Activated CD8-positive, alpha-beta memory T cell treated with anti-CD3 and anti-CD28 coated beads for 4 hours (primary cell): Measurements from ENCODE around the gene SLC25A21.
"Not testable (repeated sequence)": the region's sequence is repeated elsewhere in the genome, so short reads cannot be mapped to it uniquely, and the experiment has no call there.

ENCODE experiments used
- DNase-seq, 2 donors: peaks; one replicate each; pipeline ENCODE4 v3.0.0-alpha.2; 2020; ENCODE audit warnings: low read depth in 2 of 2

The SLC25A21 gene

DNA sequence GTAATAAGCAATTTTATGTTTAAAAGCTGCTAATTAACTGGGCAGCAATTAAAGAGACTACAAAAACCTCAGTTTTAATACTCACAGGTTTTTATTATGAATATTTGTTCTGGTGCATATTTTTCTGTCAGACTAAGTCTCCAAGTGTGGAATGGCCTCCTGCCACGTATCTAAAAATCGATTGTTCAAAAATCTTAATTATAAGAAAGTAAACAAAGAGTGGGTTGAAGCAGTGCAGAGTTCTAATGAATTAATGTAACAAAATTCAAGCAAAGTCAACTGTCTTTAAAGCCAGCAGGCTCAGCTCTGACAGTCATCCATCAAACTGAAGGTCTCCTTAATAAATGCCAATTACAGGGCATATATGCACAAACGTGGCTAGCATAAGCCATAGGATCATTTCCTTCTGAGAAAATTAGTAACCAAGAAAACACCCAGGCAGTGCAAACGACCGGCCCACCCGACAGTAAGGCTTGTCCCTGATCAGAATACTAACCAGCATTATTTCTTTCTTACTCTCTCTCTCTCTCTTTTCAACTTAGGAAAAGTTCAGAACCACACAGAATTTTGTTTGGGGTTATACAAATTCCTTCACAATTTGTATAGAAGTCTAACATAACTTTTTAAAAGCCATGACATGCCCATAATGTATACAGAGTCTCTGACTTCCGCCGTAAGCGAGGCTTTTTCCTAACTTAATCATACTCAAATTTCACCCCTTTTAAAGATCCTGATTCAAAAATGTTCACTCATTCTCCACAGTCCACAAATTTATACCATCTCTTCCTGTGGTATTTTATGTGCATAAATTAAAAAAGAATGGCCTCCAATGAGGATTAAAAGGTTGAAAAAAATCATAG lies 83.8 kb downstream of the SLC25A21 start:
- DNase-seq: no peak

DNA sequence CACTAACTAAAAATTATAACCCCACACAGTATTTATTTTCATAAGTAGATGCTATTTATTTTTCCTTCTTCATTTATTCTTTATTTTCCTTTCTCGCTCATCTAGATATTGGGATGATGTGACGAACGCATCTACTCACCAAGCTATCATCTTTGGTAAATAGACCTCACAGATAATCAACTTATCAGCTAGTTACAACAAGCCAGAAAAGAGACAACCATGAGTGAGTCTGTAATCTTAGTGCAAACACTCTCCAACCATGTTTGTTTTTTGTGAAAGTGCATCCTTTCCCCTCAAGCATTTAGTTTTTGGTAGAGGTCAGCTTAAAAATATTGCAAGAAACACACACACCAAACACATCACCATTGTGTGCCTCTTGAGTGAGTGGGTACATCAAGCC lies 84.9 kb downstream of the SLC25A21 start:
- no peak for DNase-seq

DNA sequence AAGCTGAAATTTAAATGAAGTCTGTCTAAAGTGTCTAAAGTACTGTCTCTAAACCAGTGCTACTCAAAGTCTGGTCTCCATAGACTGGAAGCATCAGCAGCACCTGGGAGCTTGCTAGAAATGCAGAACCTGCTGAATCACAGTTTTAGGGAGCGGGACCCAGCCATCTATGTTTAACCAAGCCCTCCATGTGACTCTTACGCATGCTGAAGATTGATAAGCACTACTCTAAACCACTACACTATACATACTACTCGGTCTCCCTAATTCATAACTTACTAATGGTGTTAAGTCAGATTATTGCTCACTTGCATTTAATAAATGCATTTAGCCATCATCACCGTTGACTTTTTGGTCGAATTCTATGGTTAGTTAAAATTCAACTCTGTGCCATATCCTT lies 88.8 kb downstream of the SLC25A21 start:
- no peak for DNase-seq

DNA sequence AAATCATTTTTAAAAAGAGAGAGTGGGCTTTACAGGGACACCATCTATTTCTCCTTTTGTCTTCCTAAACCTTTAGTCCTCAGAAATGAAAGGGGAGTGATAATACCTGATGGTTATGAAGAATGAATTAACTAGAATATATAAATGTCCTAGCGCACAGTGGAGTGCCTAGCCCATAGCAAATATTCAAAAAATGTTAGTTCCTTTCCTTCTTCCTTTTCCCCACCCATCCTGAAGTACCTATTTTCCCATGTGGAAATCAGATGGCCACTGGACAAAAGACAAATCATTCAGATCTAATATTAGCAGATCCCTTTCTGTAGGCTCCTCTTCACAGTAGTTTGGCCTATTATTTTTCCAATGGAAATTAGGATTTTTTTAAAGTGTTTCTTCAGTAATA lies 90.0 kb downstream of the SLC25A21 start:
- DNase-seq: no peak

DNA sequence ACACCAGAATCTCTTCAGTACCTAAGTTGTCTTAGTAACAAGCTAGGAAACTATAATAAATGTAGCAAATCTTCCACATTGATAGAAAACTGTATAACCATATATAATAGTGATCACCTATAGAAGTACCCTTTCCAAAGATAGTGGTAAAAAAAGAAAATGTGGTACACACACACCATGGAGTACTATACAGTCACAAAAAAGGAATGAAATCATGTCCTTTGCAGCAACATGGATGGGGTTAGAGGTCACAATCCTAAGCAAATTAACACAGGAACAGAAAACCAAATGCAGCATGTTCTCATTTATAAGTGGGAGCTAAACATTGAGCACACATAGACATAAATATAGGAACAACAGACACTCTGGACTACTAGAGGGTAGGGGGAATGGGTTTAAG lies 90.5 kb downstream of the SLC25A21 start:
- DNase-seq: no peak

DNA sequence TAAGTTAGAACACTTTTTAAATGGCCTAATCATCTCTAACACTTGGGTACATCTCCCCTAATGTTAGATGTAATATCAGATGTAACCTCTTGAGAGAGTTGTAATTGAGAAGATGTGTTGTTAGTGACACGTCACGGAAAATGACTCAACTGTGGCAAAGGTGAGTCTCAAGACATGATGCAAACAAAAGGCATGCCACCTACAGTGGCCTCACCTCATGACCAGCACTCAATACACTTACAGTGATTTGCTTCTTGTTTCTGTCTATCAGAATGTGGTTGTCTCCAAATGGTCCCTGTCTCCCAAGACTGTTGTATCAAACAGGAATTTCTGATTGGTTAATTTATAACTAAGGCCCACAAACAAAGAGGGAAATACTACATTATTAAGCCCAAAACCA lies 91.2 kb downstream of the SLC25A21 start:
- DNase-seq: no peak

DNA sequence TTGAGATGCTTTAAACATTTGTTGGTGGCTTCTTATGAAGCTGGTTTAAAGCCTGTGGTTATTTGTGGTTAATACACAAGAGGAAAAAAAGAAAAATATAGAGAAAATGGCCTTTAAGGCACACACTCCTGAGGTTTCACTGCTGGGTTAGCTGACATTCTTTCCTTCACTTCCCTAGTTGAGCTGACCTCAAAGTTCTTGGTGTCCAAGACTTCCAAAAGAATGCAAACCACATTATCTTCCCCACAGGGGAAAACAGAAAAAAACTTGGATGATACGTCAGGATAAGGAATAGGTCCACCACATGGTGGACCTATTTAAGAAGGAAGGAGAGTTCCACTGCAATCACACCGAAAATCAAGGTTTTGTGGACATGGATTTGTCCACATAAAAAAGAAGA lies 94.3 kb downstream of the SLC25A21 start:
- no peak for DNase-seq

DNA sequence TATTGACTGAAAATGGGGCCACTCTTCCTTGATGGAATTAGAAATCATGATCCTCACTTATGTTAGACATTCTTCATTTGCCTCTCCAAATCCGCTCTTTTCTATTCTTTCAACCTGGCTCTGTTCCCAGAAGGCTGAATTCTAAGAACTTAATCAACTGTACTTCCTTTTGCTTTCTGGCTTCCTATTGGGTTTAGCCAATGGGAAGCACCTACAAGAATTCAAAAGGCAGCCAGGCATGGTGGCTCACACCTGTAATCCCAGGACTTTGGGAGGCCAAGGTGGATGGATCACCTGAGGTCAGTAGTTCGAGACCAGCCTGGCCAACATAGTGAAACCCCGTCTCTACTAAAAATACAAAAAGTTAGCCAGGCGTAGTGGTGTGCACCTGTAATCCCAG lies 98.1 kb downstream of the SLC25A21 start:
- not testable (repeated sequence) for DNase-seq

DNA sequence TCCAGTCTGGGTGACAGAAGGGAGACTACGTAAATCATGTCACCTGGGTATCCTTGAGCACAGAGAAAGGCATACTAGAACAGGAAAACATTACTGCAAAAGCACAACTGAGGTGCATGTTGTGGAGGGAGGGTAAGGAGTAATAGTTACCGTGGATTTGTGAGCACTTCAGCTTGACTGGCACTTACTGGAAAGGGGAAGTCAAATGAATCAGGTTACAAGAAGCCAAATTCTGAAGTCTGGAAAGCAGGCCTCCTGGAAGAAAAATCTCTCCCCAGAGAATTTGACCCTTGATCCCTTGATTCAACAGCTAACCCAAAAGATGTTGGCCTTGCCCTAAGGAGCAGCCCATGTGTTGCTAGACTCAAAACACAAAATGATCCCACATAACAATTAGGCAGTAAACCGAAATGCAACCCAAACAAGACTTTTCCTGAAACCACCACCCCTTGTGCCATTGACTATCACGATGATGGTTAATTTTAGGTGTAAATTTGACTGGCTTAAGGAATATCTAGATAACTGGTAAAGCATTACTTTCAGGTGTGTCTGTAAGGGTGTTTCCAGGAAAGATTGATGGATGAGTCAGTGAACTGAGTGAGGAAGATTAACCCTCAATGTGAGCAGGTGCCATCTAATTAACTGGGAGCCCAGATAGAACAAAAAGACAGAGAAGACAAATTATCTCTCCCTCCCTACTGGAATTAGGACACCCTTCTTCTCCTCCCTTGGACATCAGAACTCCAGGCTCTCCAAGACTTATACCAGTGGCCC lies 108.8 kb downstream of the SLC25A21 start:
- DNase-seq: no peak

DNA sequence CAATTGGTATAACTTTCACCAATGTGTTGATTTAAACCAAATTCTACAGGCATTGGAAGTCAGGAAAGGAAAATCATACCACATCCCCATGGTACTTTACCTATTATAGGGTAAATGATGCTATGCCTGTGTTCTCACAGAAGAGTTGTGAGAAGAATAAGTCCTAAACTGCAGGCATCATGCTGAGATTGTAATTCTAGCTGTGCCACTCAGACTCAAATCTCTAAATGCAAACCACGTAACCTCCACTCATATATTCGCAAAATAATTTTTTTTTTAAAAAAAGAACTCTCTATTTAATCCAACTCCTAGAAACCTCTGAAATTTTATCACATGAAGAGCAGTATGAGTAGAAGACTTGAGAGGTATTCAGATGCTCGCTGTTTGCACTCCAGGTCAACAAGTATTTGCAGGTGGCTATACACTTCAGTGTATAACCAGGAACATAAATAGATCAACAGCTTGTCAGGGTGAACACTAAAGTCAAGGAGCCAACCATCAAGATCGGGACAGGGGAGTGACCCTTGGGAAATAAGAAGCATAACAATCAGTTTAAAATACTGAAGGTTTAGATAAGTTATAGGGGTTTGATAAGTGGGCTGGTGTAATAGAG lies 110.1 kb downstream of the SLC25A21 start:
- DNase-seq: no peak

DNA sequence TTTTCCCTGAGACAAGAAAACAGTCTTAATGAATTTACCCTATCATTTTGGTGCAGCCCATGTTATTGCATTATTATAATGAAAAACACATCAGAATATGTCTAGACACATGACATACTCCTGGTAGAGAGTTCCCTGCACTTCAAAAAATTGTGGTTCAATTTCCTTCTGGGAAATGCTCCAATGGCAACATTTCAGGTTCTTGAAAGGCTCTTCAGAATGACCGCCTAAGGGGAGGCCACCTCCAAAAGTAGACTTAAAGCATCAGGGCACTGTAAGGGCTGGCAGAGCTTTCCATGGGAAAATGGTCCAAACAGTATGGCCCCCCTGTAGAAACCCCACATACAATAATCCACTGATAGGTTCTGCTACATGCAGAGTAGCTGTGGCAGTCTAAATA lies 110.7 kb downstream of the SLC25A21 start:
- DNase-seq: no peak

DNA sequence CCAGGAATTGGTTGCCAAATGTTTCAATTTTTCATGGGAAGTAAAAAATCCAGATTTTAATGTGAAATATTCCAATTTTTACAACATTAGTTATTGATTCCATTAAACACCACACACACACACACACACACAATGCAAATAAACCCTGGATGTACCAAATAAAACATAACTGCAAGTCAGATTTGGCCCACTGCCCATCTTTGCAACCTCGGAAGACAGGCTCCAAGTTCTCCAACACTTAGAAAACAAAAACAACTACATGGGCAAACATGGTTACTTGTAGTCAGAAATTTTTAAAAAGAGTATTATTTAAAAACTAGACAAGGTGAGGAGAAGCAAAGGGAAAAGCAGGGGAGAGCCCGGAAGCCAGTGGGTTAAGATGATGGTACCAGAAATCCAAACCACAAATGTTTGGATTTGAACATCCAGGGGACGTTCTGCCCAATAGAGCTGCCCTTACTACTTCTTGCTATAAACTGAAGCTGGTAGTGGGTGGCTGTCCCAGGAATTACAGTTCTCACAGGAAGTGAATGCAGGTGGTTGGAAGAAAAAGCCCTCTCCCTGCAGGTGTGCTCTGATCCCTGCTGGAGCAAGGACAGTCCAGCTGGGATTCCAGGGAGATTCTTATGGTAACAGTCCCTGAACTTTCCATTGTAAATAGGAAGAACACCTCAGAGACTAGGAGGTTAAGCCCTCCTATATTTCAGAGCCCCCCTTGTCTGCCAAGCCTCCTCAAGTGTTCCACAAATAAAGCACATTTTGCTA lies 111.7 kb downstream of the SLC25A21 start:
- DNase-seq: no peak

DNA sequence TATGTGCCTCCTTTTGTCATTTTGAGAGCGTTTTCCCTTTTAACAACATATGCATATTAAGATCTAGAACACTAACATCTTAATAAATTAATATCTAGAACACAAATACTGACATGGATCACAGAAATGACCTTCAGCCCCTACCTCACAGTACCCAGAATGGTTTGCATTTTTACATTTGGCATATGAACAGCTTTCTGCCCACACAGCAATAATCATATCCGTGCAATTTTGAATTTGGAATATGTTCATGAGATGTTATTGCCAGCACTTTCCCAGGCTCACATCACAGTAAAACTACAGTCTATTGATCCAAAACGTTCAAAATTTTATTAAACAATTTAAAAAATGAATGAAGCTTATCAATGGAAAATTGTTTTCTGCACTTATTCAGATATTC lies 114.6 kb downstream of the SLC25A21 start:
- DNase-seq: no peak

DNA sequence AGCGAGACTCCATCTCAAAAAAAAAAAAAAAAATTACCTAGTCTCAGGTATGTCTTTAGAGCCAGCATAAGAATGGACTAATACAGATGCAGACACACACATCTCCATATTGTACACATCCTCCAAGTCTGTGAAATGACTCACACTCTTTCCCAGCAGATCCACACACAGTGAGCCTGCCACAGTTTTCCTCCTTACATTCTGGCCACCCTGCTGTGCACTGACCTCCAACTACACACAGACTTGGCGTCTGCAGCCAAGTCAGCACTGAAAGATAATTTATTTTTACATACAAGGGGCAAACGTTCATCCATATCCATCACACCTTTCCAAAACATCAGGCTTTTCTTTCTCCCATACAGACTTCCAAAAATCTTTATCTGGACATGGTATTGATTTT lies 115.9 kb downstream of the SLC25A21 start:
- DNase-seq: no peak

DNA sequence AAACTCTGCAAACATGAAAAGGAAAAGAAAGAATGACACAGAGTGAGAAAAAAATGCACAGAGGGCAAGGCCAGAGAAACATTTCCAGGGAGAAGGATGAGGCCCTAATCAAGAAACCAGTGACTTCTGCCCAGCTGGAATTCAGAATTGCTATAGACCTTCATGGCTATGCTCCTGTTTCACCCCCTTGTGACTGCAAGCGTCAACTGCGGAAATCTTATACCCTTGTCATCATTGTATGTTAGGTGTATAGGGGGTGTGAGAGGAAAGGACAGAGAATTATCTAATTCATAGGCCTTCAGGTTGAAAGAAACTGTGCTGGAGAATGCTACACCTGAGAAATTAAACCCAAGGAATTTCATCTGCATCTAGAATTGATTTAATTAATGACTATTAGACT lies 117.5 kb downstream of the SLC25A21 start:
- no peak for DNase-seq

DNA sequence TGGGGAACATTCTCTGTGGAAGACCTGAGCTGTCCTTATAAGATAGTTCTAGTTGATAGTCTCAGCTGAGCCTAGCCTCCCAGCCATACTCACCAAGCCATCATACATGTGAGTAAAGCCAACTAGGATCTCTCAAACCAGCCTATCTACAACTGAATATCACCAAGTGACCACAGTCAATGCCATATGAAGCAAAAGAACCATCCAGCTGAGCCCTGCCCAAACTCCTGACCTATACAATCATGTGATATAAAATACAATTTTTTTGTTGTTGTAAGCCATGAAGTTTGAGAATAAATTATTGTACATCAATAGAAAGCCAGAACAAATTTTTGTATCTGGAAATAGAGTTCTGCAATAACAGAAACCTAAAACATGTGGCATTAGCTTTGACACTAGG lies 118.3 kb downstream of the SLC25A21 start:
- no peak for DNase-seq

DNA sequence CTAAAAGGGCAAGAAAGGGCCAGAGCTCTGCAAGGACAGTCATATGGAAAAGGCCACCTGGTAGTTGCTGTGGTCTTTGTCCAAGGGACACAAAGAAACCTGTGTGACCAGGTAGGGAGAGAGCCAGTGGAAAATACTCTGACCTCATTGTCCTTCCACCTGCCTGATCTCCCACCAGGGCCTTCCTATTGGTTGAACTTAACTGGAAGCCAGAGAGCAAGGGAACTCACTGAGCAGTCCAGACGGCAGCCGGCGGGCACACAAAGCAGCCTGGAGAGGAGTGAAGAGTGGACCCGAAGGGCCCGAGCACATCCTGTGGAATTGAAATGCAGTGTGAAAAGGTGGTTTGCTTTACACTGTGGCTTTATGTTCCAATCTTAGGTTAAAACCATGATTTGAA lies 120.7 kb downstream of the SLC25A21 start:
- DNase-seq: no peak

DNA sequence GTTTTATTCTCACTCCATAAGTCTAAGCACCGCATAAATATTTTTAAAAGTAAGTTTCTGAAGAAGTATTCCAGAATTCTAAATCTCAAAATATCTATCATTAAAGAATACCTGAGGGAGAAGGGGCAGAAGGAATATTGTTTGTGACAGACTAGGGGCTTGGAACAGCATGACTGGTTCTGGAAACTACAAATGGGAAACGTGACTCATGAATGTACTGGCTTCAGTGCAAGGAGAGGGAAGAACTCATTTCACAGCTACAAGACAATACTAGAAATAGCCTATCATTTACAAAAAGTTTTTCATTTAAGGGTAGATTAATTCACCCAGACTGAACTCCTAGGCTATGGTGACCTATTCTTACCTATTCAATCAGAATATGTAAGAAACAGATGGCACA lies 121.3 kb downstream of the SLC25A21 start:
- DNase-seq: no peak

DNA sequence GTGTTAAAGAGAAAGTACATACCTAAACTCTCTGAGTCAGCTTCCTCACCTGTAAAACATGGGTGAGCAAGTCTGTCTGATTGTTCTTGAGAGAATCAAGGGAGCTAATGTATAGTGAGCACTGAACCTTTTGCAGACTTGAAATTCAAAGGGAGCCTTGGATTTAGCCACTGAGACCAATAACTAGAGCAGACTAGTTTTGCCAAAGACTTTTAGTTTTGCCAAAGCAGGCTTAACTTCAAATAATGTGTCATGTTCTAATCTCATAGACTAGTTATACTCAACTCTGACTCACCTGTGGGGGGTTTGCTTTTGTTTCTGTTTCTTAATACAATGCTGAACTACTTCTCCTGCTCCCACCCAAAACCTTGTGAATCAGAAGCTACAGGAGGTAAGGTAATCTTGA lies 123.7 kb downstream of the SLC25A21 start:
- DNase-seq: no peak

DNA sequence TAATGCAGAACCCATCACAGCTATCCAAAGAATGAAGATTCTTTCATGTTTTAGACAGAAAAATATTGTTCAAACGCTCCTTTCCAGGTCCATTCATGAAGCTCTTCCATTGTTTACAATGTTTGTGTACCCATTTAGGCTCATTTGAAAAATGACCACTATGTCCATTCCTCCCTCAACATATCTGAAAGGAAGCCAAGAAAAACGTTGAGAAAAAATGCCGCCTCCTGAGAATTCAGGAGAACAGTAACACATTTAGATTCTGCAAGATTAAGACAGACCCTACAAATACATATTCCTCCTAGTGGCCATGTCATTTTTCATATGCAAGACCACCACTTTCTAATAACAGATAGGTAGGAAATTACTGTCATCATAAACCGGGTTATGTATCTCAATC lies 124.4 kb downstream of the SLC25A21 start:
- DNase-seq: no peak

DNA sequence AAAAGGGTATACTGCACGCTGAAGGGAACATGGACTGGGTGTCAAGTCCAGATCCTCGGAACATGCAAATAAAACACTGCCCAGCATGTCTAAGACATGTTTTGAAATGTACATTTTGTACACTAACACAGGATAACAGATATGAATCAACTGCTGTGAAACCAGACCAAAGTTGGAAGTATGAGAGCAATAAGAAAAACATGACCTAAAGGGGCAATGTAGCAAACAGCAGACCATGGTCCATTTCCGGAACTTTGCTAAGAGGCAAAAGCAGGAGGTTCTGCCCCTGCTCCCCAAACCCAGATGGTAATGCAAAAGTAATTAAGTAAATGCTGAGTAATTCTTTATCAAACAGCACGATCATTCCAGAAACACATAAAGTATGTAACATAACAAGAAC lies 125.2 kb downstream of the SLC25A21 start:
- DNase-seq: no peak

DNA sequence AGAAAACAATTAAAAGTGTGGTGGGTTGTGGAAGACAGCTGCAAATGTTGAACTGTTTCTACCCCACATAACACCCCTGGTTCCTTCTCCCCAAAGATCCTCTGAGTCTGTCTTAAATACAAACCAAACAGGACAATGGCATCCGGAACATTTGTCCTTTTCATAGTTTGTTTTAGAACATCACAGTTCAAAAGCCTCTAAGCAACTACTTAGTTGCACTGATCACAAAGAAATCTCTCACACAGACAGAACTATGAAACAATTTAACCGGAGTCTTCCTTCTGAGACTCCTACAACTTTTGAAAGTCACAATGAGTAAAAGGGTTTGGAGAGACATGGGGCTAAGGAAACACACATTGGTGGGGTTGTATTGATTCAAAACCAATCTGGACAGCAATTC lies 125.6 kb downstream of the SLC25A21 start:
- no peak for DNase-seq
